Activated CD8-positive, alpha-beta memory T cell treated with anti-CD3 and anti-CD28 coated beads for 4 hours (primary cell): ENCODE results near the gene VOPP1.
"Not testable (repeated sequence)": the region's sequence is repeated elsewhere in the genome, so short reads cannot be mapped to it uniquely, and the experiment has no call there.

Experiments
- DNase-seq, 2 donors: peaks; one replicate each; pipeline ENCODE4 v3.0.0-alpha.2; 2020; ENCODE audit warnings: low read depth in 2 of 2

VOPP1 gene

DNA sequence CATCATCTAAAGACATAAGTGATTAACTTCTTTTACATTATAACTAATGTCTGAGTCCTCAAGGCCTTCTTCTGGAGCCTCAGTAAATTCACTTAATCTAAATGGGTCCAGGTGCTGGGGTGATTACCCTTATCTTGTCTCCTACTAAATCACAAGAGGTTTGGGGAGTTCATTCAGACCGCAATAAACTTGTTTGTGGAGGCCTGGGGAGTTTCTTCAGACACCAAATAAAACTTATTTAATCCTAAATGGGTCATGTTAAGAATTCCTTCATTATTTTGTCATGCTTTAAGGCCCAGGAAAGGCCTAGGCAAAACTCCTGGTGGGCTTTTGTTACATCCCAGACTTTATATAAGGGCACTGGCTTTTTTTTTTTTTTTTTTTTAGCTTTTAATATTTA lies 62.1 kb downstream of the VOPP1 start:
- not testable (repeated sequence) for DNase-seq

DNA sequence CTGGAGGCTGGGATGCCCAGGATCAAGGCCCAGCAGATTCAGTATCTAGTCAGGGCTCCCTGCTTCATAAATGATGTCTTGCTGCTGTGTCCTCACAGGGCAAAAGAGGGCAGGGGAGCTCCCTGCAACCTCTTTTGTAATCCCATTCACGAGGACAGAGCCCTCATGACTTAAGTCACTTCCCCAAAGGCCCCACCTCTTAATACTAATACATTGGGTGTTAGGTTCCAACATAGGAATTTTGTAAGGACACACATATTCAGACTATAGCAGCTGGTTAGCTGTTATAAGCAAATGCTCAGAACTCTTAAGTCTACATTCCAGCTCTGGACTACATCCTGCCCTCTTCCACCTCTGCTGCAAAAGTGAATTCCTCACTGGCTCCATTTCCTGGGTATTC lies 63.0 kb downstream of the VOPP1 start:
- no peak for DNase-seq

DNA sequence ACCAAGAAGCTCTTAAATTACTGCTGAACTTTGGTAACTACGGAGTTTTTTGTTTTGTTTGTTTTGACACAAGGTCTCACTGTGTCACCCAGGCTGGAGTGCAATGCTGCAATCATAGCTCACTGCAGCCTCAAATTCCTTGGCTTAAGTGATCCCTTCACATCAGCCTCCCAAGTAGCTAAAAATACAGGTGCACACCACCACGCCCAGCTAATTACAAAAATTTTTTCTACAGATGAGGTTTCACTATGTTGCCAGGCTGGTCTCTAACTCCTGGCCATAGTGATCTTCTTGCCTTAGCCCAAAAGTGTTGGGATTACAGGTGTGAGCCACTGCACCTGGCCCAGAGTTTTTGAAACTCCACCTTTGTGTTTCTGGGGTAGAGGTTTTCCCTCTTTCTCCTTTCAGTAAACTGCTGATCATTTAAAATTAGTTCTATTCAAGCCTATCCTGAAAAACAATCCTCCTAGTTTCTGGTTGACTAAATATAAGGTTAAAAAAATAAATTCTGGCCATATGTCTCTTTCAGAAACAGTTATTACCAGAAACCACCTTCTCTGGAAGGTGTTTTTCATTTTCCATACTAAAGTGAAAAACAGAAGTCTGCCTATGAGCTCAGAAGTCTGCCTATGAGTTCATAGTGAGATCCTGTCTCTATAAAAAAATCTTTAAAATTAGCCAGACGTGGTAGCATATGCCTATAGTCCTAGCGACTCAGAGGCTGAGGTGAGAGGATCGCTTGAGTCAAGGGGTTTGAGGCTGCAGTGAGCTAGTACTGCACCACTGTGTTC lies 63.9 kb downstream of the VOPP1 start:
- no peak for DNase-seq

- DNase-seq: no peak
These were observed 64.6 kb downstream of the VOPP1 start for GRCh38 chr7:55507743-55508142.

DNA sequence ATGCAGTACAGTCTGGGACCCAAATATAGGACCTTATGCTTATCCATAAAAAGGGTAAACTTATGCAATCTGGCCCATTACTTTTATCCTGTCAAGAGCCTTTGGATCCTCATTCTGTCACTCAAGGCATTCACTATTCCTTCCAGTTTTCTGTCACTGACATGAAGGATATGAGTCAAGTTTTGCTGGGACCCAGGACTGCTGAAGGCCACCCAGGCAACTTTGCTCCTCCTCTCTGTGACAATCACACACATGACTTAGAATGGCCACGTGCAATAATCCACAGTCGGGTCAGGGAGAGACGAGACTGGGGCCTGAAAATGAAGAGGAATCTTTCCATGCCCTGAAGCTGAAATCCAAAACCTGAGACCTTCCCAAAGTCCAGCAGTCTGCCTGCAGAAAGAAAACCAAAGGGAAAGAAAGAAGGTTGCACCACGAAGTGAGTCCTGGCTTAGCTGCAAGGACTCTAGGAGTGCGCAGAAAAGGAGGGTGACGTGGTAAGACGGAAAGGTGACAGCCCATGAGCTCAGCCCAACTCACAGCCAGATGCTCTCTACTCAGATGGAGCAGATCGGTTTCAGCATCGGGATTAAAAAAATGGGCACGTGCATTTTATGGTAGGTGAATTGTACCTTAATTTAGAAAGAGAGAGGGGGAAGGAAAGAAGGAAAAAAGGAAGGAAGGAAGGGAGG lies 67.2 kb downstream of the VOPP1 start:
- DNase-seq: no peak

- DNase-seq: no peak
These were observed 68.0 kb downstream of the VOPP1 start for GRCh38 chr7:55504093-55504859.

GRCh38 chr7:55502858-55503440 lies 69.4 kb downstream of the VOPP1 start:
- no peak for DNase-seq

GRCh38 chr7:55502124-55502857 lies 70.0 kb downstream of the VOPP1 start:
- DNase-seq: no peak

DNA sequence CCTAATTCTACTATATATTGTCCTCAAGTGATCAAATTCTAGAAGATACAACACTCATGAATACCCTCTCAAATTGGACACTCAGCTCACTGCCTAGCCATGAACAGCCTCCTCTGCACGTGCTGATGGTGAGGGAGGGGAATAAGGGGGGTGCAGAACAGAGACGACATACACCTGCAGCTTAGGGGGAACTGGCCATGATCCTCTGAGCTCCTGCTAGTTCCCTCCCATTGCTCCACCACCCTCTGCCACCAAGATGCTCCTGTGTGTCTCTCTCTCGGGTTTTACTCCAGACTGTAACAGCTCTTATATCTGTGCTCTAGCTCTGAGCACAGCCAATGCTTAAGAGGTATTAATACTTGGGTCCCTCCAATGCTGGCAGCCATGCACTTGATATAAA lies 70.7 kb downstream of the VOPP1 start:
- no peak for DNase-seq

DNA sequence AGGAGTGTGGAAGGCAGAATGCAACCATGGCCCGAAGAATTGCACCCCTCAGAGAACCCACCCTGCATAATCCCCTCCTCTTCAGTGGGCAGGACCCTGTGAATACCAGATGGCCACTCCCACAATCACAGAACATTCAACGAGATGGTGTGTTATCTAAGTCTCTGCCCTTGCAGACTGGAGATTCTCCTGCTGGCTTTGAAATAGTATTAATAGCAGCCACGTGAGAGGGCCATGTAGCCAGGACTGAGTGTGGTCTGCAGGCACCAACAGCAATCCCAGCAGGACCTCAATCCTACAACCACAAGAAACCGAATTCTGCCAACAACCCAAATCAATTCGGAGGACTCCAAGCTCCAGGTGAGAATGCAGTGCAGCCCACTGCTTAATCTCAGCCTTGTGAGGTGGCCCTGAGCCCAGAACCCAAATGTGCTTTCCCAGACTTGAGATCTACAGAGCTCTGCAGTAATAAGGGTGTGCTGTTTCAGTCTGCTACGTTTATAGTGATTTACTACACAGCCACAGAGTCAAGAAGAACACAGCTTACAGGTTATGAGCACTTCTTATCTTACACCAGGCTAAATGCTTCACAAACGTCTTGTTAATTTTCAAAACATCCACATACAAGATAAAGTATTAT lies 72.1 kb downstream of the VOPP1 start:
- DNase-seq: no peak

DNA sequence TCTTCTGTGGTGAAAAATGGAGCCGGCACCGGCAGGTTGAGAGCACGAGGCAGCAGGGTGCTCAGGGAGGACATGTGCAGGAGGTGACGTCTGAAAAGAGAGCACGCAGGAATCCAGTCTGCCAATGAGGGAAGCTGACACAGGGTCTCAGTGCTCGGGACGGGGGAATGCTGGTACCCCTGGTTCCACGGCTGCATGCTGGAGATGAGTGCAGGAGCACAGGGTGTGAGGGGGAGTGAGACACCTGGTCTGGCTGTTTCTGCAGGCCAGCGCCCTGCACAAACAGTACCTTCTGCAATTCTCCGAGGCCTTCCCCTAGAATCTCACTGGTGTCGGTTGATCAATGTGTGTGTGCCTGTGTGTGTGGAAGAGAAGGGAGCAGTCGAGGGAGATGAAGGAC lies 72.7 kb downstream of the VOPP1 start:
- no peak for DNase-seq

DNA sequence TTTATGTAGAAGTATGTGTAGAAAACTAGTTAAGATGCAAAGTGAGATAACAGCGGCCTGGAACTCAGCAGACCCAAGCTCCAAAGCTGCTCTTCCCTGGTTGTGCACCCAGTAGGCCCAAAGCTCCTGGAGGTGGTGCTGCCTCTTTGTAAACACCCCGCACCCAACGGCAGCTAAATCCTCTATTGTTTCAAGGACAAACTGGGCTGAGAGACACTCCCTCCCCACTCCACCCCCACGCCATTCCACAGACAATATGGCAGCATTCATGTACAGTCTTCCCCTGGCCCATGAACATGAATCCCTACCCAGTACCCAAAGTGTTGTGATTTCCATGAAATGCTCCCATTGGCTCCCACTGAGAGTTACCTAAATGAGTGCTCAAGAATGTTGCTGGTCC lies 73.5 kb downstream of the VOPP1 start:
- no peak for DNase-seq

DNA sequence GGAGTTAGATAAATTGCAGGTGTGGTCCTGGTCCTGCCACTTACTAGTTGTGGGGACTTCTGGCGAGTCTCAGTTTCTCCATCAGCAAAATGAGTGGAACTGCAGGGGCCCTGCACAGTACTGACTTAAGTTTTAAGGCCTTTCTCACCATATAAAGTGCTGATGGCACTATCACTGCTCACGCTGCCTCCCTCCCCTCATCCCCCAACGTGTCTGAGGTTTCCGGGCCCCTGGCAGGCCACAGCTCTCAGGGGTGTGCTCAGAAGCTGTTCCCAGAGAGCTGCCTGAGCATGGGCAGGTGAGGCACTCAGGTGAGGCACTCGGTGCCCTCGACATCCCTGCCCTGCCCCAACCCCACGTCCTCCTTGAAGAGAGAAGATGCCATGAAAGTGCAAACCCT lies 74.2 kb downstream of the VOPP1 start:
- DNase-seq: no peak

DNA sequence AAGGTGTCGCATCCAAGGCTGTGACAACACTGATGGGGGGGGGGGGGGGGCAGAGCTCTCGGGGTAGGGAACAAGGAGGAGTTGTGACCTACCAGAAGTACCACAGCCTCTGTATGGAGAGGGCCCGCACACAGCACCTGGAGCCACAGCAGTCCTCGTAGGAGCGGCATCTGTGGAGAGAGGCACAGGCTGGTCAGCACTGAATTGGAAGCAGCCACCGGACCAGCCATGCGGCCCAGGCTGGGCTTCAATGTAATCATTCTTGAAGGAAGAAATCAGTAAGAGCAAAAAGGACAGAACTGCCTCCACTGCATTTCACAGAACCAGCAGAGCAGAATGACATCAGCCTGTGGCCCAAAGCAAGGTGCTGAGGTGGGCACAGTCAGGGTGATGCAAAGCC lies 74.8 kb downstream of the VOPP1 start:
- no peak for DNase-seq

- DNase-seq: no peak
These were observed 75.4 kb downstream of the VOPP1 start for GRCh38 chr7:55496906-55497305.

DNA sequence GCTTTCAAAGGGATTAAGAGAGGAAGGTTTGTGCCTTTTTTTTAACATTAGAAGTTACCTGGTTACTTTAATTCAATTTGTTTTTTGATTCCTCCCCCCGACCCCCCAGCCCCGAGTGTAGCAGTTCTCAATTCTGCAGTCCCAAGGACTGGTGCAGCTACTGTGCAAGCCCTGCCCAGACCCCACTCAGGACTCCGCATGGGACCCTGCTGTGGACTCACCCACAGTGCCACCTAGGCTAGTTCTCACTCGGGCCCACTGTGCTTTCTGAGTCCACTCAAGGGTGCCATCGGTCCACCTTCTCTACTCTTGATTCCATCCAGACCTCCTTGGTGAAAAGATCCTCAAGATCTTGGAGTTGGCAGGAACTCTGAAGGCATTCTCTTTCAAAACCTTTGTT lies 77.4 kb downstream of the VOPP1 start:
- no peak for DNase-seq

DNA sequence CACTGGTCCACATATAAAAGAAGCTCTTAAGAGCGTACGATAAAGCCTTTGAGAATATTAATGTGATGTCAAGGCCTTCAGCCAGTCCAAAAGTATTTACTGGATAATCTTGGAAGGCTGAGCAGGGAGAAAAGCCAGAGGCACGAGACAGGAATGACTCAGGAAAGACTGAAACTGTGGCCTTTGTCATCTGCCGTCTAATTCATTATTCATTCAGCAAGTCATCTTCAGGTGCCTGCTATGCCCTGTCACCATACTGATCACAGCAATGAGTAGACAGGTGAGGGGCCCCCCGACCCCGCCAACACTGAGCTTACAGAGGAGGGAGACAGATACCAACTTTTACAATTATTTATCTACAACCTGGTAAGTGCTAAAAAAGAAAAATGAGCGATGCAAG lies 78.9 kb downstream of the VOPP1 start:
- no peak for DNase-seq

DNA sequence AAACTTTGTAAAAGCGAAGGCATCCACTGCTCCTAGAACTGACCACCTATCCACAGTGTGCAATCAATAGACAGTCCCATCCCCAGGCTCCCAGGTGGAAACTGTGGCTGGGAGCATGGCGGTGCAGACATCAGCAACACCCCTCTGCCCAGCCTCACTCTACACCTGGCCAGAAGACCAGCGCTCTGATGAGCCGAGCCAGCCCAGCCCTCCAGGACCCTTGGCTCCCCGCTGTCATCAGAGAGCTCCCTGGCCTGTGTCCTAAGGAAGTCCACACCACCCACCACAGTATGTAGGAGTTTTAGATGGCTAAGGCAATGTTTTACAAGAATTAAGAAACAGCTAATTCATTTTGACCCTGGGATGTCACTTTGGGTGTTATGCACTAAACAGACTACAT lies 81.0 kb downstream of the VOPP1 start:
- no peak for DNase-seq

- DNase-seq: no peak
These were observed 82.2 kb downstream of the VOPP1 start for GRCh38 chr7:55490099-55490498.

GRCh38 chr7:55489552-55489951 lies 82.8 kb downstream of the VOPP1 start:
- DNase-seq: no peak

DNA sequence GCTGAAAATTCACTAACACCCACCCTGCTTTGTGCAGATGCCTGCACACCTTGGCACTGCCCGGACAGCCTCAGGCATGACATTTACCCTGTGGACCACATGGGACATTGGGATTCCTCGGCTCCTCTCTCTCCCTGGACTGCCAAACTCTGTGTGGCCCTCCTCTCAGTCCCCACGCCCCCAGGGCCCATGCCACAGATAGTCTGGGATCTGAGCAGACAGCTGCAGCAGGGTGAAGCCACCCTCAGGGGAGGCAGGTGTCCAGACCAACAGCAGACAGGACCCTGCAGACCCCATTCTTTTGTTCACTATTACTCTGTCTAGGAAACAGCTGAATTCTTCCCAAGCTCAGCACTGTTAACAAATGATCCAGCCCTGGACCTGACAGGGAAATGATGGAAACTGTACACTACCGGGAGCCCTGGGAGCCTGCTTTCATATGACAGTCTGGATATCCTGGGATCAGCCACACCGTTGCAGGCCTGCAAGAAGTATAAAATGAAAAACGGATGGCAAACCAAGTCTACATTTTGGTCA lies 83.4 kb downstream of the VOPP1 start:
- no peak for DNase-seq
